Lower leg skin (tissue), 4 donors: ENCODE measurements around the gene CBX4. TPM values are rescaled to one million over a fixed set of nuclear protein-coding genes. Genes with fewer than 3 reads are reported as not detected.

ENCODE experiments used
- DNase-seq, 2 donors: peaks; one replicate each; pipeline ENCODE4 v3.0.0-alpha.2; 2019; ENCODE audit warnings: low spot score in 2 of 2
- H3K4me3 ChIP-seq: fragments of 200-600 bp; sonication (generic); 2 replicates; pipeline ENCODE4 v1.5.1; 2017; ENCODE audit warnings: mild to moderate bottlenecking, low read depth; ENCODE audit not compliant: poor library complexity, severe bottlenecking
- POLR2A ChIP-seq, 2 donors: fragments of 450-650 bp; IDR thresholded peaks; one replicate each; pipeline ENCODE4 v1.6.1; 2016 to 2017; ENCODE audit warnings: antibody characterized with exemption in 2 of 2, mild to moderate bottlenecking in 1 of 2, moderate library complexity in 1 of 2
- WGBS, 2 donors: methylation state at CpG; one replicate each; pipeline ENCODE4 v1.1.5; 2018; 5-methylcytosine and 5-hydroxymethylcytosine counted together
- intact Hi-C: fragments of 100-400 bp; cut with DNase I; formaldehyde crosslinking; loops from one replicate; pipeline ENCODE4 v1.15.0; 2023; ENCODE audit warnings: low total_unique reads
- total RNA-seq, 4 donors: library from RNA; depleted of rRNA; stranded (reverse); fragments of >200 nt; gene quantifications; one replicate each; pipeline ENCODE4 v1.1.0, GENCODE V29; 2016
- TF ChIP-seq, protein P1 (sequence below), 3 donors: fragments of 450-650 bp; IDR thresholded peaks; one replicate each; pipeline ENCODE4 v1.5.1; 2016; ENCODE audit warnings: antibody characterized with exemption in 3 of 3, mild to moderate bottlenecking in 3 of 3, moderate library complexity in 2 of 3

The CBX4 gene
- total RNA-seq, 4 donors from 2014 or later, result 30.2 to 35.6 (median 32.2) TPM

DNA sequence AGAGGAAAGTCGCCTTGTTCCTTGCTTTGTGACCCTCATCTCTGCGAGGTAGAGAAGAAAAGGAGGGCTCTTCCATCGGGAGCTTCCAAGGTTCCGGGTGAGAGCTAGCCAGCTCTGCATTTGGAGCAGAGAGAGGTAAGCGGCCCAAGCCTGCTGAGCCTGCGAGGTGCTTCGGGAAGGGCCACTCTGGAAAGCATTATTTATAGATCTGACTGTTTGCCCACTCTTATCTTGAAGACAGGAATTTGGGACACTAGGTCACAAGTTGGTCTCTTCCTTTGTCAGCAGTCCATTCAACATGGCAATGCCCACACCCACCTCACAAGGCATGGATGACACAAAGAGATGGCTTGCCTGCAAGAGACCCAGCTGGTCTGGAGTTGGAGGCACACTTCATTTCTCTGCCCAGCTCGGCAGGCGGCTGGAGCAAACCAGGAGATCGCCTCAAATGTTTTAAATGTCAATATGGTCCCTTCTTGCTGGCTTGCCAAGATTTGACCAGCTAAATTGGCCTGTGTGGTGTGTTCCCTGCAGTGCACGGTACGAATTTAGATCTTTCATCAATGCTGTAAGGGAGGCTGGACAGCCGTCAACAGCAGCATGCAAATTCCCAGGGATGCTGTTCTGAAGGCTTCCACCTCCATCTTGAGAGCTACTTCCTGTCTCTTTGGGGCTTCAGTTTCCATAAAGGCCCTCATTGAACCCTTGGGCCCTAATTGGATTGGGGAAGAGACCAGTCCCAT is 19.5 kb downstream of the CBX4 start:
- H3K4me3 ChIP-seq, result no peak overlapping the region
- TF ChIP-seq, protein P1, sequence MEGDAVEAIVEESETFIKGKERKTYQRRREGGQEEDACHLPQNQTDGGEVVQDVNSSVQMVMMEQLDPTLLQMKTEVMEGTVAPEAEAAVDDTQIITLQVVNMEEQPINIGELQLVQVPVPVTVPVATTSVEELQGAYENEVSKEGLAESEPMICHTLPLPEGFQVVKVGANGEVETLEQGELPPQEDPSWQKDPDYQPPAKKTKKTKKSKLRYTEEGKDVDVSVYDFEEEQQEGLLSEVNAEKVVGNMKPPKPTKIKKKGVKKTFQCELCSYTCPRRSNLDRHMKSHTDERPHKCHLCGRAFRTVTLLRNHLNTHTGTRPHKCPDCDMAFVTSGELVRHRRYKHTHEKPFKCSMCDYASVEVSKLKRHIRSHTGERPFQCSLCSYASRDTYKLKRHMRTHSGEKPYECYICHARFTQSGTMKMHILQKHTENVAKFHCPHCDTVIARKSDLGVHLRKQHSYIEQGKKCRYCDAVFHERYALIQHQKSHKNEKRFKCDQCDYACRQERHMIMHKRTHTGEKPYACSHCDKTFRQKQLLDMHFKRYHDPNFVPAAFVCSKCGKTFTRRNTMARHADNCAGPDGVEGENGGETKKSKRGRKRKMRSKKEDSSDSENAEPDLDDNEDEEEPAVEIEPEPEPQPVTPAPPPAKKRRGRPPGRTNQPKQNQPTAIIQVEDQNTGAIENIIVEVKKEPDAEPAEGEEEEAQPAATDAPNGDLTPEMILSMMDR (IDR thresholded peaks at IDR 0.05), result no peak
- TF ChIP-seq POLR2A (IDR thresholded peaks at IDR 0.05), result no peak
- 92 to 93% methylated on average over 13 of the region's 13 CpGs for WGBS, 2 donors
- intact Hi-C loops, result no loop called here
- DNase-seq, result no peak

GRCh38 chr17:79819085-79819484 is 20.2 kb downstream of the CBX4 start:
- 70 to 83% methylated on average over 5 of the region's 5 CpGs for WGBS, 2 donors
- TF ChIP-seq, protein P1 (IDR thresholded peaks at IDR 0.05), result no peak
- TF ChIP-seq POLR2A (IDR thresholded peaks at IDR 0.05), result no peak
- DNase-seq, result no peak
- no peak overlapping the region for H3K4me3 ChIP-seq
- intact Hi-C loops, result no loop called here

GRCh38 chr17:79818026-79818758 is 21.0 kb downstream of the CBX4 start:
- TF ChIP-seq, protein P1 (IDR thresholded peaks at IDR 0.05), result no peak
- no peak for TF ChIP-seq POLR2A (IDR thresholded peaks at IDR 0.05)
- no peak for DNase-seq
- WGBS, 2 donors, result 92 to 94% methylated on average over 11 to 12 of the region's 12 CpGs
- intact Hi-C loops, result no loop called here
- H3K4me3 ChIP-seq, result no peak overlapping the region

DNA sequence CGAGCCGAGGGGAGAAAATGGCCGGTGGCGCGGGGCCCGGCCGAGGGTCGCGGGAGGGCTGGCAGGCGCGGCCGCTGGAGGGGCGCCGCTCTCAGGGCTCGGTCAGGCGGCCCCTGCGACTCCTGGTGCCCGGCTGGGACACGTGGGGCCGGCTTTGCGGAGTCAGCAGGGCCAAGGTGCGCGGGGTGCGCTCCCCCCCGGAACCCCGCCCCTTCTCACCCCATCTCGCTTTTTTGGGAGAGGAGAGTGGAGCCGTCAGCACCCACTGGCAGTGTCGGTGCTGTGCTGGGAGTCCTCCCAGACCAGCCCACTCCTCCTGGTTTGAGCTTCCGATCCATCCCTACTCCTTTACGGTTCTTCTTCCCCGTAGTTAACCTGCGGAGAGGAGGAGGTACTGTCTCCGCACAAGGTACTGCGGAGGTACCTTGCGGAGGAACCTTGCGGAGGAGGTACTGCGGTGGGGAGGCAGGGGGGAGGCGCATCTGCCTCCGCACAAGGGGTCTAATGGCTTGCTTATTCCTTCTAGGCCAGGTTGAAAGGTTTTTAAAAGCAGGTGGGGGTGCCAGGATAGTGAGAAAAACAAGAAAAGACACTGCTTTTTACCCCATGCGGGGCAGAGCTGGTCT is 23.3 kb downstream of the CBX4 start:
- no peak for DNase-seq
- TF ChIP-seq POLR2A (IDR thresholded peaks at IDR 0.05), result no peak
- TF ChIP-seq, protein P1 (IDR thresholded peaks at IDR 0.05), result no peak
- intact Hi-C loops, result no loop called here
- 64 to 70% methylated on average over 19 to 39 of the region's 41 CpGs for WGBS, 2 donors
- no peak overlapping the region for H3K4me3 ChIP-seq

DNA sequence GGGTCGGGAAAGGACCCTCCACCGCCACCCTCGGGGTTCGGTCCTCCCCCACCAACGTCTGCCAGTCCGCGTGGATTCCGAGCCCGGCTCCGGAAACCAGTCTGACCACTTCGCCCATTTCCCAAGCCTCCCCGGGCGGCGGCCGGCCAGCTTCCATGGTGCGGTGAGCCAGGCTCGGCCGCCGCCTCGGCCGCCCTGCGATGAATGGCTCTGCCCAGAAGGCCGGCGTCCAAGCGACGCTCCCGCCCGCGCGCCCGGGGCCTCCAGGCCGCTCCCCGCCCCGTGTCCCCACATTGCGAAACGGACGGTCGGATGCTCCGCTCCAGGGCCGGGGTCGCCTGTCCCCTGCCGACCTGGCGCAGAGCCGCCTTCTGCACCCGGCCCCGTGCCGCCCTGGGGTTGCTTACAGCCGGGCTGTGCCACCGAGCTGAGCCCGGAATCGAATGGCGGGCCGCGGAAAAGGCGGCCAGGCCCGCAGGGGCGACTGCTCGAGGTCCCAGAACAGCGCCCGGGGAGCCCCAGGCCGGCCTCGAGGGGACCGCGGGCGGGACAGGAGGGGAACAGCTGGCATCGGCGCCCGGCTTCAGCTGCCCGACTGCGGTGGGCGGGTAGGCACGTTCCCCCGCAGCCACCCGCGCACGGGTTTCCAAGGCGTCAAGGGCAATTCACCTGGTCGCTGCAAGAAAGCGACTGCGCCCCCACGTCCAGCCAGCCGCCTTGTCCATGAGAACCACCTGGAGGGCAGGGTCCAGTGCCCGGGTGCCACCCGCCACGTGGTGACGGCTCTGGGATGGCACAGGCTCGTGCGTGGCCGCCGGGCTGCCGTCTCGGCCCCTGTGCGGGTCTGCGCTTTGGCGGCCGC is 24.0 kb downstream of the CBX4 start:
- peak in 1 of 2 donors; percentile 23 for DNase-seq
- H3K4me3 ChIP-seq, result no peak overlapping the region
- 0 to 2% methylated on average over 10 to 67 of the region's 96 CpGs for WGBS, 2 donors
- intact Hi-C loops, result no loop called here
- TF ChIP-seq POLR2A (IDR thresholded peaks at IDR 0.05), result no peak
- TF ChIP-seq, protein P1 (IDR thresholded peaks at IDR 0.05), result no peak
